ENCODE measurements around the gene FIBP. TPM values are rescaled to one million over a fixed set of nuclear protein-coding genes. Genes with fewer than 3 reads are reported as not detected.
"Not testable (repeated sequence)": the region's sequence is repeated elsewhere in the genome, so short reads cannot be mapped to it uniquely, and the experiment has no call there.

The FIBP gene
- total RNA-seq, 1 donor from 2014 or later: 78.6 TPM

DNA sequence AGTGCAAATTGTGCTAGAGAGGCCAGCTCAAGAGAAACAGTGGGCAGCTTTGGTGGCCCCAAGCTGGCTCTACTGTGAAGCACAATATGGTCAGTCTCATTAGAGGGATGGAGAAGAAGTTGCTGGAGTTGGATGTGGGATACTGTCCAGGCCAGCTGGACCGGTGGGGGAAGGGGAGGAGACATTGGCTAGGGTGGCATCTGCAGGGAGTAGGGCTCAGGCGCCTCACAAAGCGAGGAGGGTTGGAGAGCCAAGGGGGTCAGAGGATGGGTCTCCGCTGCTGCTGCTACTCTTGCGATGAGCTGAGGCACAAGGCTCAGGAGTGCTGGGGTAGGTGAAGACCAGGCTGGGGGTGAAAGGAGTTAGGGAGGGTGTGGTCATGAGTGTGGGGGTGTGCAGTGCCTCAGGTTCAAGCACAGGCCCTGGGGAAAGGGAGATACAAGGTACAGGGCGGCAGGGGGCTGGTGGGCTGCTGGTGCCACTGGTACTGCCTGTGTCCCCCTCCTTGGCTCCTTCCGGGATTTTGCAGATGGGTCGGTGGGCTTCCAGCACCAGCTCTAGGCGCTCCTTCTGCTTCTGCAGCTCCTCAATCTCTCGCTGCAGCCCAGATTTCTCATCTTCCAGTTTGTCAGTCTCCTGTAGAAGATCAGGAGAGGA, 4.5 kb upstream of the FIBP start:
- H3K27ac ChIP-seq: peak overlapping the region; percentile 97
- H3K9me3 ChIP-seq: no peaks in the 10 kb centered on the region
- peaks cover 54% of the 10 kb centered on the region for H3K4me1 ChIP-seq
- no peak for TF ChIP-seq POLR2AphosphoS5 (IDR thresholded peaks at IDR 0.05; ENCODE audit: insufficient read depth in 1 of 2, low read depth in 1 of 2)
- TF ChIP-seq, protein P1, sequence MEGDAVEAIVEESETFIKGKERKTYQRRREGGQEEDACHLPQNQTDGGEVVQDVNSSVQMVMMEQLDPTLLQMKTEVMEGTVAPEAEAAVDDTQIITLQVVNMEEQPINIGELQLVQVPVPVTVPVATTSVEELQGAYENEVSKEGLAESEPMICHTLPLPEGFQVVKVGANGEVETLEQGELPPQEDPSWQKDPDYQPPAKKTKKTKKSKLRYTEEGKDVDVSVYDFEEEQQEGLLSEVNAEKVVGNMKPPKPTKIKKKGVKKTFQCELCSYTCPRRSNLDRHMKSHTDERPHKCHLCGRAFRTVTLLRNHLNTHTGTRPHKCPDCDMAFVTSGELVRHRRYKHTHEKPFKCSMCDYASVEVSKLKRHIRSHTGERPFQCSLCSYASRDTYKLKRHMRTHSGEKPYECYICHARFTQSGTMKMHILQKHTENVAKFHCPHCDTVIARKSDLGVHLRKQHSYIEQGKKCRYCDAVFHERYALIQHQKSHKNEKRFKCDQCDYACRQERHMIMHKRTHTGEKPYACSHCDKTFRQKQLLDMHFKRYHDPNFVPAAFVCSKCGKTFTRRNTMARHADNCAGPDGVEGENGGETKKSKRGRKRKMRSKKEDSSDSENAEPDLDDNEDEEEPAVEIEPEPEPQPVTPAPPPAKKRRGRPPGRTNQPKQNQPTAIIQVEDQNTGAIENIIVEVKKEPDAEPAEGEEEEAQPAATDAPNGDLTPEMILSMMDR (IDR thresholded peaks at IDR 0.05): no peak
- intact Hi-C loops (cut with DNase I): no loop called here
- H3K27me3 ChIP-seq: no peaks in the 10 kb centered on the region
- H3K36me3 ChIP-seq: no peaks in the 10 kb centered on the region
- no peak for DNase-seq (ENCODE audit: extremely low spot score in 2 of 2)
- H3K4me3 ChIP-seq: peak overlapping the region; percentile 11 to 16

DNA sequence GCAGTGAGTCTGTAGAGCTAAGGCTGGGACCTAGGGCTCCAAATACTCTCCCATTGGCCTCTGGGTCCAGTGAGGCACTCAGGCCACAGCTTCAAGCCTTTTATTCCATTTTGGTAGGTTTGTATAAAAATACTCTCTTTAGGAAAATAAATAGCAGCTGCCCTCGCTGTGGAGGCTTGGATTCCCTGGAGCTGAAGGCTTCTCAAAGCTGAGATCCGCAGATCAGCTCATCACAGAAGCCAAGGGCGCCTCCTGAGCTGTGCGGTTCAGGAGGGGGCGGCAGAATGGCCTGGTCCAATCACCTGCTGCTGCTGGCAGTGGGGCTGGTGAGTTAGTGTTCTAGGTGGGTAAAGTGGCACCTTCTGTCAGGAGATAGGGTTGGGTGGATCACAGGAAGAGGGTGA, 3.9 kb upstream of the FIBP start:
- Histone ChIP-seq H3K27ac (peak overlapping the region; percentile 97), H3K4me1 (peaks cover 60% of the 10 kb centered on the region), H3K4me3 (peak overlapping the region; percentile 69 to 73)
- H3K27me3 ChIP-seq; H3K36me3 ChIP-seq; intact Hi-C loops (cut with DNase I); H3K9me3 ChIP-seq; DNase-seq (ENCODE audit: extremely low spot score in 2 of 2): not testable (repeated sequence)

DNA sequence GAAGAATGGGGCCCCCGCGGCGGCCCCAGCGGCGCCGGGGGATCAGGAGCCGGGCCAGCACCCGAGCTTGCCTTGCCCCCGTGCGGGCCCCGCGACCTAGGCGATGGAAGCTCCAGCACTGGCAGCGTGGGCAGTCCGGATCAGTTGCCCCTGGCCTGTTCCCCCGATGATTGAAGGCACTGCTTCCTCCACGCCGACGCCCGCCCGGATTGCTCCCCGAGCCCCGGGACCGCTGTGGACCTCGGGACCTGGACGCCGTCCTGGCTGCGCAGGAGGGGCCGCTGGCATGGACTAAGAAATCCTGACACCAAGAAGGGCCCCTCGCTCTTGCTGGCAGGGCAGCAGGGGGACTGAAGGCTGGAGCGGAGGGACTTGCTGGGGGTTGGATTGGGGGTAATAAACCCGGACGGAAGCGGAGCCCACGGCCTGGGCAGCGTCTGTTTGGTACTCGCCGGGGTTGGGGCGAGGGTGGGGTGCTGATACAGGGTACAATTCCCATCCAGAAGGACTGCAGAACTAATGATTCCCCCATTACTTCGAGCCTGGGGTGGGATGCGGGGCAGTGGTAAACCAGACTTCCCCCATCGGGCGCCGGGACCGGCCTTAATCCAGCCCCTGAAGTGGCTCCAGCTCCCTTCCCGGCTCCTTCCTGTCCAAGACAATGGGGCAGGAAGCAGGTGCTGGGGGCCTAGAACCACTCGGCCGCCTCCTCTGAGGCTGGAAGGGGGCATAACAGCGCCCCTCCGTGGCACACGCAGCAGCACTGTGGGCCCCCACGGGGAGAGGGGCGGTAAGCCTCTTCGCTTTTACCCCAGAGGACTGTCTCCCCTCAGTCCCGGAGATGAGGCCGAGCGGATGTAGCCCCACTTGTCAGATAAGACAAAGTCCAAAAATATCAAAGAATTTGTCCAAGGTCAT, 3.2 kb upstream of the FIBP start:
- no peak for TF ChIP-seq POLR2A (IDR thresholded peaks at IDR 0.05)
- peak in 1 of 2 donors; percentile 45 for TF ChIP-seq POLR2AphosphoS5 (IDR thresholded peaks at IDR 0.05; ENCODE audit: insufficient read depth in 1 of 2, low read depth in 1 of 2)
- TF ChIP-seq, protein P1 (IDR thresholded peaks at IDR 0.05): no peak
- H3K27ac ChIP-seq: peak overlapping the region; percentile 97
- H3K4me1 ChIP-seq: peaks cover 65% of the 10 kb centered on the region
- H3K27me3 ChIP-seq: no peaks in the 10 kb centered on the region
- peaks cover 0 to 5% of the 10 kb centered on the region in 2 donors for H3K36me3 ChIP-seq
- no peaks in the 10 kb centered on the region for H3K9me3 ChIP-seq
- peak overlapping the region; percentile 69 to 73 for H3K4me3 ChIP-seq
- no peak for DNase-seq (ENCODE audit: extremely low spot score in 2 of 2)
- intact Hi-C loops (cut with DNase I): loop anchor here (2.0 kb wide), 1 partner anchor 27 kb away; the partner anchor contains the start of genes C11orf68 and DRAP1

DNA sequence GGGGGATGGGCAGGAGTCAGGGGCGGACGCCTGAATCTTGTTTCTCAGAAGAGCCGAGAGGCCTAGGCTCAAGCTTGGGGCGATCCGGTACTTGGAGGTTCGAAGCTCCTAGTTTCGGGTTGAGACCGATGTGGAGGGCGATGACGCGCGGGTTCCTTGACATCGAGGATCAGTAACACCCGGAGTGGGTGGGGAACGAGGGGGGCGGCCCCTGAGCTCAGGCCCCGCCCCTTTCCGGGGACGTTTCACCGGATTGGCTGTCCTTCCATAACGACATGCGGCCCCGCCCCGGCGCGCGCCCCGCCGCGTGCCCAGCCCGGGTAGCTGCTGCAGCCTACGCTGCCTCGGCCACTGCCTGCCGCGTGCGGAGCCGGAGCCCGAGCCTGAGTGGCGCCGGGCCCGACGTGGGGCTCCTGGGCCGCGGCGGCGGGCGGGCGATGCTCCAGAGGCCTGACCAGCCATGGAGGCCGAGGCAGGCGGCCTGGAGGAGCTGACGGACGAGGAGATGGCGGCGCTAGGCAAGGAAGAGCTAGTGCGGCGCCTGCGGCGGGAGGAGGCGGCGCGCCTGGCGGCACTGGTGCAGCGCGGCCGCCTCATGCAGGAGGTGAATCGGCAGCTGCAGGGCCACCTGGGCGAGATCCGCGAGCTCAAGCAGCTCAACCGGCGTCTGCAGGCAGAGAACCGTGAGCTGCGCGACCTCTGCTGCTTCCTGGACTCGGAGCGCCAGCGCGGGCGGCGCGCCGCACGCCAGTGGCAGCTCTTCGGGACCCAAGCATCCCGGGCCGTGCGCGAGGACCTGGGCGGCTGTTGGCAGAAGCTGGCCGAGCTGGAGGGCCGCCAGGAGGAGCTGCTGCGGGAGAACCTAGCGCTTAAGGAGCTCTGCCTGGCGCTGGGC, 2.3 kb upstream of the FIBP start, which contains the start of gene CCDC85B:
Gene CCDC85B (plus strand): TSS at position 350 of the 895 bp plus-strand sequence. CDS start 111 bp downstream, at position 461.
- H3K4me1 ChIP-seq: peaks cover 66% of the 10 kb centered on the region
- TF ChIP-seq POLR2AphosphoS5 (IDR thresholded peaks at IDR 0.05; ENCODE audit: insufficient read depth in 1 of 2, low read depth in 1 of 2) (peak; percentile 85 to 97), POLR2A (IDR thresholded peaks at IDR 0.05) (peak; percentile 56 to 97)
- TF ChIP-seq, protein P1 (IDR thresholded peaks at IDR 0.05): no peak
- peaks cover 0 to 12% of the 10 kb centered on the region in 2 donors for H3K36me3 ChIP-seq
- H3K27ac ChIP-seq: peak within 1 kb of the TSS; percentile 97
- no peaks in the 10 kb centered on the region for H3K27me3 ChIP-seq
- peak in 1 of 2 donors; percentile 99 for DNase-seq (ENCODE audit: extremely low spot score in 2 of 2)
- intact Hi-C loops (cut with DNase I): loop anchor here (2.0 kb wide), 1 partner anchor 28 kb away; the partner anchor contains the start of genes C11orf68 and DRAP1
- no peaks in the 10 kb centered on the region for H3K9me3 ChIP-seq
- peak within 1 kb of the TSS; percentile 69 to 73 for H3K4me3 ChIP-seq
